ENCODE measurements around the gene IMMP1L.

DNA sequence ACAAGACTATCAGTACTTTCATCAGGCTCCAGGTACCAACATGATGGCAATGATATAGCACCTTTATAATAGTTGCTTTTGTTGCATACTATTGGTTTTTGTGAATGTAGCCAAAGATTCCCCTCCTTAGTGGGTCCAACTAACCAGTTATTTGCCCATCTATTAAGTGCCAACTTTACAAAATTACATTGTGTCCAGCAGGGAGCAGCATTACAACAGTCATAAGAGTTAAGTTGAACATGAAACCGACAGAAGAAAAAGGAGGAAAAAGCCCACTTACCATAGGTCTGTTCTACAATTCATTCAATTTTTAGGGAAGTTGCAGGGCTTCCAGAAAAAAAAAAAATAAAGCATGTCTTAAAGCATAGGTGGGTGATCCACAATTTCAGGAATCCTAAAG lies 21.6 kb downstream of the IMMP1L start:
- TF ChIP-seq, protein P1, sequence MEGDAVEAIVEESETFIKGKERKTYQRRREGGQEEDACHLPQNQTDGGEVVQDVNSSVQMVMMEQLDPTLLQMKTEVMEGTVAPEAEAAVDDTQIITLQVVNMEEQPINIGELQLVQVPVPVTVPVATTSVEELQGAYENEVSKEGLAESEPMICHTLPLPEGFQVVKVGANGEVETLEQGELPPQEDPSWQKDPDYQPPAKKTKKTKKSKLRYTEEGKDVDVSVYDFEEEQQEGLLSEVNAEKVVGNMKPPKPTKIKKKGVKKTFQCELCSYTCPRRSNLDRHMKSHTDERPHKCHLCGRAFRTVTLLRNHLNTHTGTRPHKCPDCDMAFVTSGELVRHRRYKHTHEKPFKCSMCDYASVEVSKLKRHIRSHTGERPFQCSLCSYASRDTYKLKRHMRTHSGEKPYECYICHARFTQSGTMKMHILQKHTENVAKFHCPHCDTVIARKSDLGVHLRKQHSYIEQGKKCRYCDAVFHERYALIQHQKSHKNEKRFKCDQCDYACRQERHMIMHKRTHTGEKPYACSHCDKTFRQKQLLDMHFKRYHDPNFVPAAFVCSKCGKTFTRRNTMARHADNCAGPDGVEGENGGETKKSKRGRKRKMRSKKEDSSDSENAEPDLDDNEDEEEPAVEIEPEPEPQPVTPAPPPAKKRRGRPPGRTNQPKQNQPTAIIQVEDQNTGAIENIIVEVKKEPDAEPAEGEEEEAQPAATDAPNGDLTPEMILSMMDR (conservative IDR thresholded peaks at IDR 0.05; ENCODE audit: low read length) = peak; percentile 76
- no peak for TF ChIP-seq EZH2phosphoT487 (IDR thresholded peaks at IDR 0.05; ENCODE audit: borderline replicate concordance)
